RPMI7951 (cell line): ENCODE data around the gene CYSTM1. TPM values are rescaled to one million over a fixed set of nuclear protein-coding genes. Genes with fewer than 3 reads are reported as not detected.

Experiments
- DNase-seq: peaks from one replicate; pipeline ENCODE4 v3.0.0-alpha.2; 2012; ENCODE audit warnings: low read depth
- total RNA-seq: library from RNA; depleted of rRNA; stranded (reverse); fragments of >200 nt; shearing (Covaris generic); gene quantifications from 2 replicates; pipeline ENCODE4 v1.2.3, GENCODE V29; 2014

Gene CYSTM1
- total RNA-seq, 1 experiment from 2014 or later: 29.1 TPM

DNA sequence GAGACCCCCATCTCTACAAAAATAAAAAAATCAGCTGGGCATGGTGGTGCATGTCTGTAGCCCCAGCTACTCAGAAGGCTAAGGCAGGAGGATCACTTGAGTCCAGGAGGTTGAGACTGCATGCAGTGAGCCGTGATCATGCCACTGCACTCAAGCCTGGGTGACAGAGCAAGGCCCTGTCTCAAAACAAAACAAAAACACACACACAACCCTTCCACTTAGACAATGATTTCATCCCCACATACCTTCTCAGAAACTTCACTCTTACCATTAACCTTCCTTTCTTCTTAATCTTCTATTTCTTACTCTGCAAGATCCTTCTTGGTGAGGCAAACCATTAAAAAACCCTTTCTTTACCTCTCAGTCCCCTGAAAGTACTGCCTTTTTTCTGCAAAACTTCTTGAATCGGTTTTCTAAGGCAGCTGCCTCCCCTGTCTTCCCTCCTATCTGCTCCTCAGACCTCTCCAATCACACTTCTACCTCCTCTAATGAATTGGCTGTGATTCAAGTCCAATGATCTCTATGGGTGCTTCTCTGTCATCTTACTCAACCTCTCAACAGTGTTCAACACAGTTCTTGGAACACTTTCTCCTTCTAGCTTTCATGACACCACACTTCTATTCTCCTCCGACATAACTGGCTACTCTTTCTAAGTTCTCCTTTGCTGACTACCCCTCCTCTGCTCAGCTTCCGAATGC, 80.6 kb downstream of the CYSTM1 start:
- DNase-seq: no peak

DNA sequence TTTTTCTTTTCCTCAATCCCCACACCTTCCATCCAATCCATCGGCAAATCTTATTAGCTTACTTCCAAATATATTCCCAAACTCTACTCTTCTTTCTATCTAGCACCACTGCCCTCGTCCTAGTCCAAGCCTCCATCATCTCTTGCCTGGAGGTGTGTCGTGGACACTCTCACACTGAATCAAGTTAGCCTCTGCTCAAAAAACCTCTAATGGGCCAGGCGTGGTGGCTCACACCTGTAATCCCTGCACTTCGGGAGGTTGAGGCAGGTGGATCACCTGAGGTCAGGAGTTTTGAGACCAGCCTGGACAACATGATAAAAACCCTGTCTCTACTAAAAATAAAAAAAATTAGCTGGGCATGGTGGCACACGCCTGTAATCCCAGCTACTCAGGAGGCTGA, 81.7 kb downstream of the CYSTM1 start:
- DNase-seq: no peak

- peak; percentile 45 for DNase-seq
These were observed 83.0 kb downstream of the CYSTM1 start for GRCh38 chr5:140258016-140258415.

- DNase-seq: no peak
These were observed 83.9 kb downstream of the CYSTM1 start for GRCh38 chr5:140258873-140259272.

- no peak for DNase-seq
These were observed 84.5 kb downstream of the CYSTM1 start for GRCh38 chr5:140259500-140259899.

DNA sequence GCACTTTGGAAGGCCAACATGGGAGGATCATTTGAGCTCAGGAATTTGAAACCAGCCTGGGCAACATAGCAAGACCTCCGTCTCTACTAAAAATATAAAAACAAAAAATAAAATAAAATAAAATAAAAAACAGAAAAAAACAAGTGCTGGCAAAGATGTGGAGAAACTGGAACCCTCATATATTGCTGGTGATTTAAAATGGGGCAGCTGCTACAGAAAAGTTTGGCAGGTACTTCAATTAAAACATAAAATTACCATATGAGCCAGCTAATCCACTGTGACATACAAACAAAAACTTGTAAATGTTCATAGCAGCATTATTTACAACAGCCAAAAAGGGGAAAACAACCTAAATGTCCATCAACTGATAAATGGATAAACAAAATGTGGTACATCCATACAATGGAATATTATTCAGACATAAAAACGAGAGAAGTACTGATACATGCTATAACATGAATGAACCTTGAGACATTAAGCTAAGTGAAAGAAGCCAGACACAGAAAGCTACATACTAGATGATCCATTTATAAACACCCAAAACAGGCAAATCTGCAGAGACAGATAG, 85.2 kb downstream of the CYSTM1 start:
- no peak for DNase-seq

- DNase-seq: peak; percentile 84
These were observed 86.6 kb downstream of the CYSTM1 start for GRCh38 chr5:140261403-140262171.

DNA sequence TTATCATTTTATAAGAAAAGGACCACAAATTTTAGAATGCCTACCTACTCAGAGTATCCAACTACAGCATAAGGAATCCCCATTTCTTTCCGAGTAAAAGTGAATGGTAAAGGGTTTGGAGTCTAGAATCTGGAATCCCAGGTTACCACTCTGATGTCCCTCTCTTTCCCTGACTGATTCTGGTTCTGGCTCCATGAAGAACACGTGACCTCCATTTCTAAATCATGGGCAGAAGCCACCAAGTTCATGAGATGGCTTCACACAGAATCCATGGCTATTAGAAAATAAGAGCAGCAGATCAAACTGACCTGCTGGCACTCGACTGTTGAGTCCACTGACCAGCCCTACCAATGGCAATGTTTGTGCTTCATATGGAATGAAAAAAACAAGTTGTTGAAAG, 87.2 kb downstream of the CYSTM1 start:
- DNase-seq: no peak

DNA sequence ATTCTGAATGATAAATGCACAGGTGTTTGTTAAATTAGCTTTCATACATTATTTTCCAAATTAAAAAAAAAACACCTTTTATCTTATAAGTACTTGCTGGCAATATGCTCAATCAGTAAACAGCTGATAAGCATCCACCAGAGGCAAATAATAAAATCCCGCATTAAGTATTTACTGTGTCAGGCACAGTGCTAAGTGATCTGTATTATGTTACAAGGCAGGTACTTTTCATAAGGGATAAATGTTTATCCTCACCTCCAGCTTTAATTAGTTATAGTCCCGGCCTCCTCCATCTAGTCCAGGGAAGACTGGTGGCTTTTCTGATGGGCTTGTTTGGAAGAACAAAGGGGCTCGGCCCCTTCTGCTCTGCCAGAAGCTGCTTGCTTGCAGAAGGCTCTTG, 87.9 kb downstream of the CYSTM1 start:
- DNase-seq: no peak

DNA sequence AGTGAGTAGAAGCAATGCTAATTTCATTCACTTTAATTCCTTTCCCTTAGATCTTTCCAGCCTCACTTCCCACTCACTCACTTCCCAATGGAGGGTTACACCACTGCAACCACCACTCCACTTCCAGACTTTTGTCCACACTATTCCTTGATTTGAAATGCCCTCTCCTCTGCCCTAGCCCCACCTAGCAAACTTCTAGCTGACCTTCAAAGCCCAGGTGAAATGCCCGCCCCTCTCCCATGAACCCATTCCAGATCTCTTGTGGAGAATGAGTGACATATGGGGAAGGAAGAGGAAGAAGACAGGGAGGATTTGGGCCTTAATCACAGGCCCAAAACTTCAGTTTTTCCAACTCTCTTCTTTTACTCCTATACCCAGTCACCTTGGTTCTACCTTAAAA, 90.9 kb downstream of the CYSTM1 start:
- no peak for DNase-seq

GRCh38 chr5:140266471-140267200, 91.6 kb downstream of the CYSTM1 start:
- DNase-seq: no peak

DNA sequence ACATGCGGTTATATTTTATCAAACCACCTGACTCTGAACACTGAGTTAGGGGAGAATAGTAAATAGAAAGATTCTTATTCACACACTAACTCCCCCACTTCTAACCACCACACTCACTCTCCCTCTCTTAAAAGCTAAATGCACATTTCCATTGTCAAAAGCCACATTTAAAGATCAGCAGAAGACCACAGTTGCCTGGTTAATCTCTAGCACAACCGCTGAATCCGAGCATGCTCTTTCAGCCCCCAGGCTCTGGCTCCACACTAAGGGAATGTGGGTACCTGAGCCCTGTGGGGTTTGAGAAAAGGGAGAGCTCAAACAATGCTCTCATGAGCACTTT, 92.2 kb downstream of the CYSTM1 start:
- no peak for DNase-seq

- no peak for DNase-seq
These were observed 92.6 kb downstream of the CYSTM1 start for GRCh38 chr5:140267559-140268018.

DNA sequence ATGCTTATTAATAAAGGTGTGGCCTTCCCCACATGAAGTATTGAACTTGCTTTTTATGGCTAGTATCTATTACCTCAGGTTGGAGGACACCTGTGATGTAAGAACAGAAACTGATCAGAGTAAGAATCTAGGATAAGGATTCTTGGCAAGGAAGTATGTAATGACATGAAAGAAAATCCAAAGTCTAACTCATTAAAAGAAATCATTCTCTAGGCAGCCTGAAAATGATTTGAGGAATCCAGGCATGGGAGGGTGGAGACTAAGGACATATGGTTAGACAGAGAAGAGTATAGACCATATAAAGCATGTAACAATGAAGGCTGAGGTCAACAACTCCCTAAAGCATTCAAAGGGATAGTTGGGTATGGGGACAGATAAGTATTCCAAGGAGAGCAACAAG, 95.0 kb downstream of the CYSTM1 start:
- no peak for DNase-seq

DNA sequence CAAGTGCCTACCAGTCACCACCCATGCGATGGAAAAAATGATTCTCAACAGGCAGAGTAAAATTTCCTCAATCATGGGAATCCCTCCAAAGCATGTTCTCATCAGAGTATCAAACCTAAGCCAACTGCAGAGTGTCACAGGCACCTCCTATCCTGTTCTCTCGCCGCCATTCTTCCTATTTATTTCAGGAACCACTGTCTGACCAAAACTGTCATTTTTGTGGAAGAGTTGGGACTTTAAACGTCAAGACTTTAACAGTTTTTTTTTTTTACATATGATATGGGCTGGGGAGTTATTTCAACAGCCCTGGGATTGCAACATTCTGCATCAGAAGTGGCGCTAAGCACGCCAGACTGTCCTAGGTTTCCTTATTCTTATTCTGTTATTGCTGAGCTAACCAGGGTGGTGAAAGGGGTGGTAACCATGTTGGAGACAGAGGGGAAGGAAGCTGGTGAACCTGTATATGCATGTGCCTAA, 98.5 kb downstream of the CYSTM1 start:
- DNase-seq: no peak

- DNase-seq: no peak
These were observed 100.8 kb downstream of the CYSTM1 start for GRCh38 chr5:140275837-140276236.

GRCh38 chr5:140282266-140282665, 107.3 kb downstream of the CYSTM1 start:
- DNase-seq: no peak

GRCh38 chr5:140284013-140284412, 109.0 kb downstream of the CYSTM1 start:
- no peak for DNase-seq

DNA sequence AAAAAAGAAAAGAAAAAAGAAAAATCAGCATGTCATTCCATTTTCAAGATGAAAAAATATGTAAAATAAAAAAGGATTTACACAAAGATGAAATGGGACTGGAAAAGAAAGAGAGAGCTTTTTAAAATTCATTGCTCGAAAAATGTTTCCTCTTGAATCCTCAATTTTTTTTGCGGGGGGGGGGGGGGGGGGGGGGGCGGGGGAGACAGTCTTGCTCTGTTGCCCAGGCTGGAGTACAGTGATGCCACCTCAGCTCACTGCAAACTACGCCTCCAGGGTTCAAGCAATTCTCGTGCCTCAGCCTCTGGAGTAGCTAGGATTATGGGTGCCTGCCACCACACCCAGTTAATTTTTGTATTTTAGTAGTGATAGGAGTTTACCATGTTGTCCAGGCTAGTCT, 111.4 kb downstream of the CYSTM1 start:
- no peak for DNase-seq

- no peak for DNase-seq
These were observed 113.0 kb downstream of the CYSTM1 start for GRCh38 chr5:140287801-140288521.

- DNase-seq: no peak
These were observed 117.4 kb downstream of the CYSTM1 start for GRCh38 chr5:140292212-140293036.
